HG03469 (cell line): ENCODE data around the gene STAMBP.
"Not testable (repeated sequence)": the region's sequence is repeated elsewhere in the genome, so short reads cannot be mapped to it uniquely, and the experiment has no call there.

Source experiments
- ATAC-seq: cut with Tn5 transposase; IDR thresholded peaks from one replicate; pipeline ENCODE4 v1.9.1; 2021; ENCODE audit warnings: mild to moderate bottlenecking, moderate library complexity, moderate number of reproducible peaks; ENCODE audit not compliant: unreplicated experiment

STAMBP gene

GRCh38 chr2:73836141-73836943, 7.6 kb downstream of the STAMBP start:
- ATAC-seq = no peak

- no peak for ATAC-seq
These were observed 9.3 kb downstream of the STAMBP start for GRCh38 chr2:73837847-73838585.

- no peak for ATAC-seq
These were observed 10.3 kb downstream of the STAMBP start for GRCh38 chr2:73838889-73839534.

GRCh38 chr2:73839653-73840411, 11.1 kb downstream of the STAMBP start:
- ATAC-seq = no peak

GRCh38 chr2:73841912-73842738, 13.4 kb downstream of the STAMBP start:
- ATAC-seq = no peak

GRCh38 chr2:73842739-73843019, 13.9 kb downstream of the STAMBP start:
- ATAC-seq = no peak

- ATAC-seq = no peak
These were observed 15.3 kb downstream of the STAMBP start for GRCh38 chr2:73844087-73844486.

GRCh38 chr2:73850009-73850408, 21.2 kb downstream of the STAMBP start:
- no peak for ATAC-seq

GRCh38 chr2:73851274-73851673, 22.5 kb downstream of the STAMBP start:
- ATAC-seq = no peak

- ATAC-seq = no peak
These were observed 23.3 kb downstream of the STAMBP start for GRCh38 chr2:73852020-73852419.

- ATAC-seq = no peak
These were observed 26.8 kb downstream of the STAMBP start for GRCh38 chr2:73855526-73855925.

- no peak for ATAC-seq
These were observed 27.5 kb downstream of the STAMBP start for GRCh38 chr2:73856214-73856613.

- ATAC-seq = no peak
These were observed 31.2 kb downstream of the STAMBP start for GRCh38 chr2:73859721-73860586.

GRCh38 chr2:73862987-73863386, 34.2 kb downstream of the STAMBP start:
- no peak for ATAC-seq

- no peak for ATAC-seq
These were observed 39.6 kb downstream of the STAMBP start for GRCh38 chr2:73868204-73868978.

- ATAC-seq = no peak
These were observed 41.3 kb downstream of the STAMBP start for GRCh38 chr2:73870084-73870483.

GRCh38 chr2:73877071-73877802, 48.5 kb downstream of the STAMBP start:
- ATAC-seq = no peak

- ATAC-seq = not testable (repeated sequence)
These were observed 49.2 kb downstream of the STAMBP start for GRCh38 chr2:73877984-73878383.
